Stimulated activated CD4-positive, alpha-beta T cell treated with anti-CD3 and anti-CD28 coated beads, Interleukin-12 subunit alpha, Interleukin-12 subunit beta, amount 100 ng/mL, for 48 hours (primary cell): ENCODE data around the gene MTUS2.

ENCODE experiments used
- DNase-seq, 3 donors: peaks; one replicate each; pipeline ENCODE4 v3.0.0-alpha.2; 2020; ENCODE audit warnings: low read depth in 2 of 3, low spot score in 1 of 3

The MTUS2 gene

GRCh38 chr13:29436721-29437280 lies 616.7 kb downstream of the MTUS2 start:
- DNase-seq, result no peak

GRCh38 chr13:29438769-29439168 lies 618.6 kb downstream of the MTUS2 start:
- no peak for DNase-seq

- DNase-seq, result no peak
These were observed 619.7 kb downstream of the MTUS2 start for GRCh38 chr13:29439601-29440388.

DNA sequence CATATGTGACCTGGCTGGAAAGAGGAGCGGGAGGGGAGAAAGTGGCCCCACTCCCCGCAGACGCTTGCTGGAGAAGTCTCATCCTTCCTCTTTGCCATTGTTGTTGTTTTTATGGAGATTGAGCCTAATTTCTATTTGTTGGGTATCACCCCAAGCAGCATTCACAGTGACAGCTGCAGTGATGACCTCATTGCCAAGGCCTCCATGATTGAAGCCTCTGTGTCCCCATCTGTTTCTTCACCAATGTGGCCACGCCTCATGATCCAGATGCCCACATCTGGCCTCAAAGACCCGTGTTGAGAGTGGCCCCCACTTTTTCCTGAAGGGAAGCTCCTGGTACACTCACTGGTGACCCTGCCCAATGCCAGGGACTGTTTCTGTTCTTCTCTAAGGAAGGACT lies 621.2 kb downstream of the MTUS2 start:
- DNase-seq, result no peak

- no peak for DNase-seq
These were observed 625.9 kb downstream of the MTUS2 start for GRCh38 chr13:29446016-29446415.

DNA sequence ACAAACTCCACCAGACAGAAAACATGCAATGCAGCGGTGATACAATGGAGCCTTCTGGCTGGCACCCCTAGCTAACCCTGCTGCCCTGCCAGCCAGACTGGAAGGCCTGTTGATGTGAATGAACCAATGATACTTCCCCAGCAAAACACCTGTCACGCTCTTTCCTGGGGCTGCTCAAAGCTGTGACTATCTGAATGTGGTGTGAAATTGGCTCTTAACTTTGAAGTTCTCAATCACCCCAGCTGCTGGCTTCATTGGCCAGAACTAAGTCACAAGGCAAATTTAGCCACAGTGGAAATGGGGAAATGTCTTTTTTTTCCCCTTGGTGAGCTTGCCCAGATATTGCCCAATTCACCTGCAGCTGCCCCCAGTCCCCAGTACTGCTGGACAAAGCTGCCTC lies 628.0 kb downstream of the MTUS2 start:
- no peak for DNase-seq

GRCh38 chr13:29449726-29450125 lies 629.6 kb downstream of the MTUS2 start:
- no peak for DNase-seq

DNA sequence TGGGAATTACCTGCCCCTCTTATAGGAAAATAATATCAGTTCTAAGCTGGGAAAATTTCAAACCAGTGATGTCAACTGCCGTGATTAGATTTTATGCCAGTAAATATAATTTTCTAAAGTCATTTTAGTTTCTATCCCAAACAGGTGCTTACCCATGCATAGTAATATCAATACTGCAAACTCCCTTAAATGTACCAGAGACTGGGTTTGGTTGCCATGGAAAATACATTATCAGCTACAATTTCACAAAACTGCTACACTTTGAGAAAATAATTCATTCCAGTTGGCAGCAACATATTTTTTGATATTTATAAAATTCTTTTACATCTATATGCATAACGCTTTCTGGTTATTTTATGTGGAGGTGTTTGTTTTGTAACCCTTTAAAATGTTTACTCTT lies 631.8 kb downstream of the MTUS2 start:
- no peak for DNase-seq

DNA sequence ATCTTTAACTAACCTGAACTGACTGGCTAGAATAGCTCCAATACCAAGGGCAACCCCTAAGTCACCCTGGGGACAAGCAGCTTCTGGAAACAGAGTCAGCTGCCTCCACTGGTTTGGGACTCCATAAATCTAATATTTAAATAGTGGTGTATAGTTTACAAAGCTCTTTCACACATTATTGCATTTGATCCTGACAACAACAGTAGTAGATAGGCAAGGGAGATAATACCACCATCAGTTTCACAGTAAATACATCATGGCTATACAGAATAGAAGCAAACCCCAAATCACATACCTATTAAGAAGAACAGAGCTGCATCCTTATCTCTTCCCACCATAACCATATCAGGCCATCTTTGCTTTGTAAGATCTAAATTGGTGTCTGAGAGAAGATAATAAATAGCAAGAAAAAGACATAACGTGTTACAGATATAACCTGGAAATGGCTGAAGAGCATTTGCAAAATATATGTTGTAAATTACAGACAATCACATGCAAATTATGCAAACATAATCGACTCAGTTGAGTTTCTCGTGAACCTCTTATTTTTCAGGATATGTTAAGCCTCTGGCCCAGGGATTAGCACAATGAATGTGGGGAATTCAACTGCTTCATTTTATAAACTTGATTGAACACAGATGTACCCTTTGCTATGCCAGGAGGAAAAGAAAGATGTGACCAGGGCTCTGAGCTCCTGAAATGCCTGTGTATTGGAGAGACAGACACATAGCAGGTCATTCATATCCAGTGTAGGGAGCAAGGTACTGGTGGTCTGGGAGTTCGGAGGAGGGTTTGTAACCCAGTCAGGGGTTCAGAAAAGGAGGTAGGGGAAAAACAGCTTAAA lies 632.9 kb downstream of the MTUS2 start:
- DNase-seq, result no peak

GRCh38 chr13:29453617-29454011 lies 633.5 kb downstream of the MTUS2 start:
- DNase-seq, result no peak

DNA sequence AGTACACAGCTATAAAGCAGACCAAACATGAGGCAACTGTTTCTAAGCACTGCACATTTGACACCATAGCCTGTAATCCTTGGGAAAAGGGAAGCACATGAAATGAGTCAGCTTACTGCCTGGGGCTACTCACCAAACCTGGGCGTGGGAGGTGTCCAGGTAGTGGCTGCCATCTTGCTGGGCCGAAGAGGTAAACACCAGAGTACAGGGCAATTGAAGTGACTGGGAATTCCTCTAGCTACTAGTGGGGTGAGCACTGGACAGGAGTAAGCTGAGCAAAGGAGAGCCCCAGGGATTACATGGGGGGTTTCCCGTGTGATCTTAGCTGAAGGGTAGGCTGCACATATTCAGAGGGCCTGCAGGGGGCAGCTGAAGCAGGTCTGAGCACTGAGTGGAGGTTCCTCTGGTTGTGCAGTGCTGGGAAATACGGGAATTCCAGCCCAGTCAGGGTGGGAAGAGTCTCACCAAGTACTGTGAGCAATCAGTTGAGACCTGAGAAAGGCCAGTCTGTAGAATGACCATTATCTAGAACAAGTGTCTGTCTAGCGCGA lies 634.9 kb downstream of the MTUS2 start:
- no peak for DNase-seq

DNA sequence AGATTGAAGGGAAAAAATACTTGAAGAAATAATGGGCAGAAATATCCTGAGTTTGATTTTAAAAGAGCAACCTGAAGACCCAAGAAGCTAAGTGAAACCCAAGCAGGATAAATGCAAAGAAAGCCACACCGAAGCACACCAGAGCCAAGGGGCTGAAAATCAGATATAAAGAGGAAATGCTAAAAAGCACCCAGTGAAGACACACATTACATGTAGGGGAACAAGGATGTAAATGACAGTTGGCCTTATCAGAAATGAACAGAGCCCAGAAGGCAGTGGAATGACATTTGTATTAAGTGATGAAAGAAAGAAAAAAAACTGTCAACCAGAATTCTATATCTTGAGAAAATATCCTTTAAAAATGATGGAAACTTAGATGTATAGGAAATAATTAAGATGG lies 636.3 kb downstream of the MTUS2 start:
- no peak for DNase-seq

GRCh38 chr13:29457299-29457698 lies 637.2 kb downstream of the MTUS2 start:
- DNase-seq, result no peak

- no peak for DNase-seq
These were observed 638.3 kb downstream of the MTUS2 start for GRCh38 chr13:29458419-29458818.

GRCh38 chr13:29459813-29460355 lies 639.7 kb downstream of the MTUS2 start:
- DNase-seq, result no peak

- DNase-seq, result no peak
These were observed 644.1 kb downstream of the MTUS2 start for GRCh38 chr13:29464105-29464679.

- DNase-seq, result no peak
These were observed 645.7 kb downstream of the MTUS2 start for GRCh38 chr13:29465741-29466293.

GRCh38 chr13:29471551-29471950 lies 651.4 kb downstream of the MTUS2 start:
- no peak for DNase-seq

- peak; percentile 22 to 35 (median 32) for DNase-seq
These were observed 652.3 kb downstream of the MTUS2 start for GRCh38 chr13:29472332-29472961.

- no peak for DNase-seq
These were observed 653.0 kb downstream of the MTUS2 start for GRCh38 chr13:29473166-29473565.
